HPDE6-E6E7 (cell line): ENCODE measurements around the gene FRK.
"Not testable (repeated sequence)": the region's sequence is repeated elsewhere in the genome, so short reads cannot be mapped to it uniquely, and the experiment has no call there.

Source experiments
- DNase-seq: peaks from one replicate; pipeline ENCODE4 v3.0.0; 2011; ENCODE audit warnings: missing footprints; ENCODE audit errors: extremely low spot score

FRK gene

GRCh38 chr6:116008470-116009243 is 52.0 kb downstream of the FRK start:
- DNase-seq: no peak

GRCh38 chr6:116004841-116005815 is 55.6 kb downstream of the FRK start:
- DNase-seq: no peak

GRCh38 chr6:116003668-116004067 is 57.0 kb downstream of the FRK start:
- DNase-seq: no peak

- DNase-seq: no peak
Observed at GRCh38 chr6:116002756-116003155, 57.9 kb downstream of the FRK start.

GRCh38 chr6:115999235-115999634 is 61.5 kb downstream of the FRK start:
- DNase-seq: no peak

GRCh38 chr6:115997990-115998585 is 62.6 kb downstream of the FRK start:
- DNase-seq: no peak

GRCh38 chr6:115986026-115986425 is 74.7 kb downstream of the FRK start:
- DNase-seq: no peak

- DNase-seq: no peak
Observed at GRCh38 chr6:115984809-115985208, 75.9 kb downstream of the FRK start.

GRCh38 chr6:115983998-115984397 is 76.7 kb downstream of the FRK start:
- no peak for DNase-seq

GRCh38 chr6:115982453-115982852 is 78.2 kb downstream of the FRK start:
- DNase-seq: no peak

GRCh38 chr6:115977220-115977619 is 83.5 kb downstream of the FRK start:
- no peak for DNase-seq

GRCh38 chr6:115976321-115976870 is 84.3 kb downstream of the FRK start:
- no peak for DNase-seq

- no peak for DNase-seq
Observed at GRCh38 chr6:115972679-115973078, 88.0 kb downstream of the FRK start.

- DNase-seq: no peak
Observed at GRCh38 chr6:115971785-115972184, 88.9 kb downstream of the FRK start.

GRCh38 chr6:115969930-115970273 is 90.8 kb downstream of the FRK start:
- DNase-seq: no peak

GRCh38 chr6:115969207-115969929 is 91.3 kb downstream of the FRK start:
- DNase-seq: no peak

- not testable (repeated sequence) for DNase-seq
Observed at GRCh38 chr6:115960286-115960685, 100.4 kb downstream of the FRK start.

GRCh38 chr6:115958958-115959357 is 101.7 kb downstream of the FRK start:
- DNase-seq: no peak

- no peak for DNase-seq
Observed at GRCh38 chr6:115954740-115955139, 106.0 kb downstream of the FRK start.

- no peak for DNase-seq
Observed at GRCh38 chr6:115948751-115949150, 111.9 kb downstream of the FRK start.

- DNase-seq: no peak
Observed at GRCh38 chr6:115947966-115948541, 112.6 kb downstream of the FRK start.
